Mucosa of rectum (tissue), 2 donors: ENCODE results near the gene UVSSA.

Experiments
- H3K27ac ChIP-seq, 2 donors: one replicate each; pipeline ENCODE4 v1.7.0; 2013; ENCODE audit warnings: inconsistent platforms in 2 of 2, low read depth in 2 of 2, low read length in 2 of 2
- H3K27me3 ChIP-seq, 2 donors: one replicate each; pipeline ENCODE4 v1.7.0; 2013; ENCODE audit warnings: low read length in 2 of 2; ENCODE audit not compliant: control insufficient read depth in 2 of 2, insufficient read depth in 2 of 2
- H3K36me3 ChIP-seq, 2 donors: one replicate each; pipeline ENCODE4 v1.7.0; 2013; ENCODE audit warnings: low read length in 2 of 2; ENCODE audit not compliant: control insufficient read depth in 2 of 2, insufficient read depth in 2 of 2
- H3K4me1 ChIP-seq, 2 donors: one replicate each; pipeline ENCODE4 v1.7.0; 2013; ENCODE audit warnings: low read length in 2 of 2, mild to moderate bottlenecking in 1 of 2; ENCODE audit not compliant: control insufficient read depth in 2 of 2, insufficient read depth in 2 of 2
- H3K4me3 ChIP-seq, 2 donors: one replicate each; pipeline ENCODE4 v1.7.0; 2013; ENCODE audit warnings: low read length in 2 of 2
- H3K9ac ChIP-seq, 2 donors: one replicate each; pipeline ENCODE4 v1.7.0; 2013; ENCODE audit warnings: low read length in 2 of 2, low read depth in 1 of 2, mild to moderate bottlenecking in 1 of 2
- H3K9me3 ChIP-seq, 2 donors: one replicate each; pipeline ENCODE4 v1.7.0; 2013; ENCODE audit warnings: low read length in 2 of 2; ENCODE audit not compliant: control insufficient read depth in 2 of 2
- donor health status: healthy.
- donor health status: Normal muscosa, but diverticular disease.

Gene UVSSA

DNA sequence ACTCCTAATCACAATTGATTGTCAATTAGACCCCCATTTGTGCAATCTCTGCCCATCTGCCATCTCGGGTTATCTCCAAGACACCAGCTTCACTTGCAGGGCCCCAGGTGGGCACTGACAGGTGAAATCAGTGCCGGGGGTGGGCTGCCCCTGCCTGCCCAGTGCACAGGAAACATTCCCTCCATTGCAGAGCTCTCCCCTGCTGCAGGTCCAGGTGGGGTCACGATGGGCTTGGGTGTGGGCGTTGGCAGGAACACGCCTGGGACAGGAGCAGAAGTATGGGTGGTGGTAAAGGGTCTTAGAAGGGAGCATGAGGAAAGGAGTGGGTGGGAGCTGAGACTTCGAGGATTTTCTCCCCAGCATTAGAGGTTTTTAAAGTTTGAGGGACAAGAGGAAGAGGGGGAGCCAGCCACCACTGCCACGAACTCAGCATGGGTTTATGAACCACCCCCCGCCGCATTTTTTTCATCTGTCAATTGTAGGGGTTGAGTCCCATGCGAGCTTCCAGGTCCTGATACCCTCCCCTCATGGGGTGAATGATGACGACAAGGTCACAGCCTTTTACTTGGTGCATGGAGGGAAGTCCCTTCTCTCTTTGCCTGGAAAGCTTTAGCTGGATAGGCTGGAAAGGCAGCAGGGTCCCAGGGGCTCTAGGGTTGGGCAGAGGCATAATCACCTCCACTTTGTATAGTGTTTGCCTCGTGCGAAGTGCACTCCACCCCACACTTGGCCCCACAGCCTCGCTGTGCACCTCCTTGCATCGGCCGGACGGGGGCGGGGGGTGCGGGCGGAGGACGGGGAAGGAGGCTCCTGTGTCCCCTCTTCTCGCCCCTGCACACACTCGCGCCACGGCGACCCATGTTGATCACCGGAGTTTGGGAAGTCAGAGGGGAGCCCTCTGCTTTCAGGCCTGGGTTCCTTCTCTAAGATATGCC is 62.8 kb downstream of the UVSSA start:
- no peak overlapping the region for H3K4me3 ChIP-seq
- H3K36me3 ChIP-seq = no peaks in the 10 kb centered on the region
- H3K9ac ChIP-seq = no peak overlapping the region
- H3K27ac ChIP-seq = no peak overlapping the region
- H3K4me1 ChIP-seq = no peaks in the 10 kb centered on the region
- H3K27me3 ChIP-seq = peaks cover 17 to 29% of the 10 kb centered on the region in 2 donors
- H3K9me3 ChIP-seq = no peaks in the 10 kb centered on the region

- Histone ChIP-seq H3K9me3 (no peaks in the 10 kb centered on the region), H3K4me1 (no peaks in the 10 kb centered on the region), H3K27ac (no peak overlapping the region), H3K4me3 (no peak overlapping the region), H3K9ac (no peak overlapping the region), H3K27me3 (peaks cover 12 to 29% of the 10 kb centered on the region in 2 donors), H3K36me3 (no peaks in the 10 kb centered on the region)
Measured at GRCh38 chr4:1410491-1411325, 63.7 kb downstream of the UVSSA start.

GRCh38 chr4:1411436-1412375 is 64.7 kb downstream of the UVSSA start:
- H3K4me3 ChIP-seq = no peak overlapping the region
- H3K36me3 ChIP-seq = no peaks in the 10 kb centered on the region
- H3K4me1 ChIP-seq = no peaks in the 10 kb centered on the region
- no peak overlapping the region for H3K27ac ChIP-seq
- H3K9ac ChIP-seq = no peak overlapping the region
- H3K9me3 ChIP-seq = no peaks in the 10 kb centered on the region
- peaks cover 14 to 32% of the 10 kb centered on the region in 2 donors for H3K27me3 ChIP-seq

- Histone ChIP-seq H3K9ac (no peak overlapping the region), H3K4me1 (no peaks in the 10 kb centered on the region), H3K27me3 (peaks cover 12 to 33% of the 10 kb centered on the region in 2 donors), H3K36me3 (no peaks in the 10 kb centered on the region), H3K4me3 (no peak overlapping the region), H3K27ac (no peak overlapping the region), H3K9me3 (no peaks in the 10 kb centered on the region)
Measured at GRCh38 chr4:1412376-1413203, 65.6 kb downstream of the UVSSA start.

GRCh38 chr4:1413204-1413663 is 66.2 kb downstream of the UVSSA start:
- H3K9ac ChIP-seq = no peak overlapping the region
- no peak overlapping the region for H3K4me3 ChIP-seq
- no peaks in the 10 kb centered on the region for H3K9me3 ChIP-seq
- peaks cover 12 to 30% of the 10 kb centered on the region in 2 donors for H3K27me3 ChIP-seq
- no peaks in the 10 kb centered on the region for H3K4me1 ChIP-seq
- H3K27ac ChIP-seq = no peak overlapping the region
- H3K36me3 ChIP-seq = no peaks in the 10 kb centered on the region

GRCh38 chr4:1413687-1414479 is 66.9 kb downstream of the UVSSA start:
- H3K36me3 ChIP-seq = no peaks in the 10 kb centered on the region
- H3K27ac ChIP-seq = no peak overlapping the region
- H3K4me3 ChIP-seq = no peak overlapping the region
- H3K27me3 ChIP-seq = peaks cover 10 to 24% of the 10 kb centered on the region in 2 donors
- H3K4me1 ChIP-seq = no peaks in the 10 kb centered on the region
- no peaks in the 10 kb centered on the region for H3K9me3 ChIP-seq
- no peak overlapping the region for H3K9ac ChIP-seq

- no peak overlapping the region for H3K9ac ChIP-seq
- H3K27ac ChIP-seq = no peak overlapping the region
- H3K9me3 ChIP-seq = no peaks in the 10 kb centered on the region
- no peak overlapping the region for H3K4me3 ChIP-seq
- H3K4me1 ChIP-seq = no peaks in the 10 kb centered on the region
- no peaks in the 10 kb centered on the region for H3K36me3 ChIP-seq
- peaks cover 6 to 19% of the 10 kb centered on the region in 2 donors for H3K27me3 ChIP-seq
Measured at GRCh38 chr4:1414831-1415680, 68.0 kb downstream of the UVSSA start.

DNA sequence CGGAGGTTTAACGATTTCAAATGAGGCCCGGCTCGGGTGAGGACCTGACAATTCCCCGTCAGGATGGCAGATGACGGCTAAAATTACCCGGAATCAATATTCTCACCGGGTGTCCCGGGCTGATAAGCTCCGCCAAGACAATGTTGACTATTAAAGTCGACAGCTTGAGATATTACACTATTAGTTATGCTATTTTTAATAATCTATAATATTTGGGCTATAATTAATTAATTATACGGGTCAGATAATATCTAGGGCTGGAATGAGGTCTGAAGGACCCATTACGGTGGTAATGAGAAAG is 68.6 kb downstream of the UVSSA start:
- Histone ChIP-seq H3K27ac (no peak overlapping the region), H3K9ac (no peak overlapping the region), H3K4me3 (no peak overlapping the region), H3K4me1 (no peaks in the 10 kb centered on the region), H3K9me3 (no peaks in the 10 kb centered on the region), H3K36me3 (no peaks in the 10 kb centered on the region), H3K27me3 (peaks cover 6 to 19% of the 10 kb centered on the region in 2 donors)
